Measurements from ENCODE around the gene CAPN10.

GRCh38 chr2:240620859-240621258, 34.3 kb downstream of the CAPN10 start:
- TF ChIP-seq CTCF (IDR thresholded peaks at IDR 0.05), result no peak
- TF ChIP-seq POLR2A (IDR thresholded peaks at IDR 0.05), result no peak
